ENCODE data around the gene MC1R. TPM values are rescaled to one million over a fixed set of nuclear protein-coding genes. Genes with fewer than 3 reads are reported as not detected.
"Not testable (repeated sequence)": the region's sequence is repeated elsewhere in the genome, so short reads cannot be mapped to it uniquely, and the experiment has no call there.

Gene MC1R
- total RNA-seq, 1 donor from 2014 or later: 7.5 TPM

DNA sequence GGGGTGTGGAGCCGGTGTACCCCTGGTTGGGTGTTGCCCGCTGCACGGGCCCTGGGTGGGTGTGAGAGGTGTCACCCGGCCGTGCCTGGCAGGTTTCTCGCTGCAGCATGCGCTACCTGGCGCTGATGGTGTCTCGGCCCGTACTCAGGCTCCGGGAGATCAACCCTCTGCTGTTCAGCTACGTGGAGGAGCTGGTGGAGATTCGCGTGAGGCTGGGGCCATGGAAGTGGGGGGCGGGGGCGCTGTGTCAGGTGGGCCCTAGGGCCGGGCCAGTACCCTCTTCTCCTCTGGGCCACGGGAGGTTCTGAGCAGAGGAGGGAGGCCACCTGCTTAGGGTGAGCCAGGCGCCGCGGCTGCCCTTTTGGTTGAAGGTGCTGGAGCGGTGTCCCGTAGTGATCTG, 43.3 kb downstream of the MC1R start:
- TF ChIP-seq CTCF (IDR thresholded peaks at IDR 0.05; ENCODE audit: unreplicated experiment): no peak
- no peaks in the 10 kb centered on the region for H3K27me3 Mint-ChIP-seq (ENCODE audit: low read depth)
- no peaks in the 10 kb centered on the region for H3K4me1 Mint-ChIP-seq
- H3K4me3 Mint-ChIP-seq: no peak overlapping the region
- no peaks in the 10 kb centered on the region for H3K9me3 Mint-ChIP-seq
- no peak overlapping the region for H3K27ac Mint-ChIP-seq
- no peak for DNase-seq (ENCODE audit: low spot score in 2 of 2, unreplicated experiment in 2 of 2)
- H3K36me3 Mint-ChIP-seq: peaks cover 28% of the 10 kb centered on the region

DNA sequence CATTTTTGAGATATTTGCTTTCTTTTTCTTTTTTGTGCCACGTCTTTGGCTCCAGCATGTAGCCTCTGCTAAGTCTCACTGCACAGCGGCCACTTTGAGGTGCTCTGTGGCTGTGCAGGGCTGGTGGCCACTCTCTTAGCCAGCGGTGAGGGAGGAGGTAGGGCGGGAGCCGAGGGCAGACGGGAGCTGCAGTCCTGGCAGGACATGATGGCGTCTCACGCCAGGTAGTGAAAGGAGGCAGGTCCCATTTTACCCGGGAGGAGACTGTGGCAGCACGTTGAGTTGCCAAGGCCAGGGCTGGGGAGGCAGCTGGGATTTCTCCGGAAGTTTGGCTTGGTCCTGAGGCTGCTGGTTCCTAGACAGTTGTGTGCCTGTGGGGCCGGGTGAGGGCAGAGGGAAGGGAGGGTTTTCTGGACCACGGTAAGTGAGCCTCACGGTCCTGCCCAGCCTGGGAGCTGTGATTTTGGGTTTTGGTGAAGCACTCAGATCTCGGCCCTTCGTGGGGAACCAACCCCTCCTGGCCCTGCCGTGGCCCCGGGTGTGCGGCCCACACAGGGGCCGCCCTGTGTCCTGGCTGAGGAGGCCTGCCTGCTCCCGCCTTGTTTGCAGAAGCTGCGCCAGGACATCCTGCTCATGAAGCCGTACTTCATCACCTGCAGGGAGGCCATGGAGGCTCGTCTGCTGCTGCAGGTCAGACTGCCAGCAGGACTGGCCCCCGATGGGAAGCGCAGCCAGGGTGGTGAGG, 44.3 kb downstream of the MC1R start:
- no peaks in the 10 kb centered on the region for H3K9me3 Mint-ChIP-seq
- peaks cover 27% of the 10 kb centered on the region for H3K36me3 Mint-ChIP-seq
- no peaks in the 10 kb centered on the region for H3K27me3 Mint-ChIP-seq (ENCODE audit: low read depth)
- no peaks in the 10 kb centered on the region for H3K4me1 Mint-ChIP-seq
- TF ChIP-seq CTCF (IDR thresholded peaks at IDR 0.05; ENCODE audit: unreplicated experiment): no peak
- H3K27ac Mint-ChIP-seq: no peak overlapping the region
- no peak overlapping the region for H3K4me3 Mint-ChIP-seq
- DNase-seq (ENCODE audit: low spot score in 2 of 2, unreplicated experiment in 2 of 2): no peak

DNA sequence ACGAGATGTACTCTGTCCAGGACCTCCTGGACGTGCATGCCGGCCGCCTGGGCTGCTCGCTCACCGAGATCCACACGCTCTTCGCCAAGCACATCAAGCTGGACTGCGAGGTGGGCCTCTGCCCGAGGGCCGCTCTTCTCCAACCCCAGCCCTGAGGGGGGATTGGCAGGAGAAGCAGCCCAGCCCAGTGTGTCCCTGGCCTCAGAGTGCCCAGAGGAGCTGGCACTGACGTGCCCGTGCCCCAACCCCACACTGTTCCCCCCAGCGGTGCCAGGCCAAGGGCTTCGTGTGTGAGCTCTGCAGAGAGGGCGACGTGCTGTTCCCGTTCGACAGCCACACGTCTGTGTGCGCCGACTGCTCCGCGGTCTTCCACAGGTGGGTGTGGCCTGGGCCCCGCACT, 45.5 kb downstream of the MC1R start:
- no peak for TF ChIP-seq CTCF (IDR thresholded peaks at IDR 0.05; ENCODE audit: unreplicated experiment)
- H3K27ac Mint-ChIP-seq: no peak overlapping the region

GRCh38 chr16:89965447-89966225, 47.0 kb downstream of the MC1R start:
- peaks cover 17% of the 10 kb centered on the region for H3K36me3 Mint-ChIP-seq
- no peaks in the 10 kb centered on the region for H3K4me1 Mint-ChIP-seq
- H3K27me3 Mint-ChIP-seq (ENCODE audit: low read depth): no peaks in the 10 kb centered on the region
- DNase-seq (ENCODE audit: low spot score in 2 of 2, unreplicated experiment in 2 of 2): no peak
- no peak overlapping the region for H3K4me3 Mint-ChIP-seq
- H3K9me3 Mint-ChIP-seq: peaks cover 8% of the 10 kb centered on the region
- TF ChIP-seq CTCF (IDR thresholded peaks at IDR 0.05; ENCODE audit: unreplicated experiment): no peak
- peak overlapping the region; percentile 4 for H3K27ac Mint-ChIP-seq

More for the DNA sequence above, 45.5 kb downstream of the MC1R start:
- Mint-ChIP-seq H3K9me3 (peaks cover 4% of the 10 kb centered on the region), H3K36me3 (peaks cover 20% of the 10 kb centered on the region), H3K4me3 (no peak overlapping the region), H3K4me1 (no peaks in the 10 kb centered on the region), H3K27me3 (ENCODE audit: low read depth) (no peaks in the 10 kb centered on the region)
- no peak for DNase-seq (ENCODE audit: low spot score in 2 of 2, unreplicated experiment in 2 of 2)

GRCh38 chr16:89966756-89967155, 48.1 kb downstream of the MC1R start:
- H3K9me3 Mint-ChIP-seq: peaks cover 12% of the 10 kb centered on the region
- no peak for DNase-seq (ENCODE audit: low spot score in 2 of 2, unreplicated experiment in 2 of 2)
- H3K36me3 Mint-ChIP-seq: peaks cover 18% of the 10 kb centered on the region
- no peaks in the 10 kb centered on the region for H3K4me1 Mint-ChIP-seq
- H3K27ac Mint-ChIP-seq: no peak overlapping the region
- H3K27me3 Mint-ChIP-seq (ENCODE audit: low read depth): no peaks in the 10 kb centered on the region
- no peak overlapping the region for H3K4me3 Mint-ChIP-seq
- no peak for TF ChIP-seq CTCF (IDR thresholded peaks at IDR 0.05; ENCODE audit: unreplicated experiment)

DNA sequence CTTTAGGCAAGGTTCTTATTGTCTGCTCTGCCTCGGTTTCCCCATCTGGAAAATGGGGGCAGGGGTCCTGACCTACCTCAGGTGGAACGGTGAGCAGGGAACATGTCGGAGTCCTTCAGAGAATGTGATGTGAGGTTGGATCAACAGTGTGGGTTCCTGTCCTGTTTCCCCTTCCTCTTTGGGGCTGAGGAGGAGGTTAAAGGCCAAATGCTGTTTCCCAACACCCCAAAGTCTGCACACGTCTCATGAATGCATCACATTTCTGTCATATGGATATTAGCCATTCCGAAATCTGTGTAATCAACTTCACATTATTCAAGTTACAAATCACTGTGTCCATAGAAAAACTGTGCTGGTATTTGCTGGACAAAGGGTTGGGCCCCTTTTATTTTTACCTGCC, 48.8 kb downstream of the MC1R start:
- H3K27me3 Mint-ChIP-seq (ENCODE audit: low read depth); H3K4me1 Mint-ChIP-seq; H3K4me3 Mint-ChIP-seq; H3K27ac Mint-ChIP-seq; DNase-seq (ENCODE audit: low spot score in 2 of 2, unreplicated experiment in 2 of 2): not testable (repeated sequence)
- Mint-ChIP-seq H3K36me3 (peaks cover 21% of the 10 kb centered on the region), H3K9me3 (peaks cover 12% of the 10 kb centered on the region)

GRCh38 chr16:89968074-89968473, 49.4 kb downstream of the MC1R start:
- H3K9me3 Mint-ChIP-seq: peaks cover 12% of the 10 kb centered on the region
- not testable (repeated sequence) for H3K4me1 Mint-ChIP-seq; H3K4me3 Mint-ChIP-seq; H3K27me3 Mint-ChIP-seq (ENCODE audit: low read depth); DNase-seq (ENCODE audit: low spot score in 2 of 2, unreplicated experiment in 2 of 2); H3K27ac Mint-ChIP-seq
- peaks cover 21% of the 10 kb centered on the region for H3K36me3 Mint-ChIP-seq
